ENCODE data around the gene SYT15. TPM values are rescaled to one million over a fixed set of nuclear protein-coding genes. Genes with fewer than 3 reads are reported as not detected.

Gene SYT15
- total and polyA plus RNA-seq, 2 donors (not counting 1 experiment from before 2014, with no cell fraction given) = 0.18 to 0.94 TPM

DNA sequence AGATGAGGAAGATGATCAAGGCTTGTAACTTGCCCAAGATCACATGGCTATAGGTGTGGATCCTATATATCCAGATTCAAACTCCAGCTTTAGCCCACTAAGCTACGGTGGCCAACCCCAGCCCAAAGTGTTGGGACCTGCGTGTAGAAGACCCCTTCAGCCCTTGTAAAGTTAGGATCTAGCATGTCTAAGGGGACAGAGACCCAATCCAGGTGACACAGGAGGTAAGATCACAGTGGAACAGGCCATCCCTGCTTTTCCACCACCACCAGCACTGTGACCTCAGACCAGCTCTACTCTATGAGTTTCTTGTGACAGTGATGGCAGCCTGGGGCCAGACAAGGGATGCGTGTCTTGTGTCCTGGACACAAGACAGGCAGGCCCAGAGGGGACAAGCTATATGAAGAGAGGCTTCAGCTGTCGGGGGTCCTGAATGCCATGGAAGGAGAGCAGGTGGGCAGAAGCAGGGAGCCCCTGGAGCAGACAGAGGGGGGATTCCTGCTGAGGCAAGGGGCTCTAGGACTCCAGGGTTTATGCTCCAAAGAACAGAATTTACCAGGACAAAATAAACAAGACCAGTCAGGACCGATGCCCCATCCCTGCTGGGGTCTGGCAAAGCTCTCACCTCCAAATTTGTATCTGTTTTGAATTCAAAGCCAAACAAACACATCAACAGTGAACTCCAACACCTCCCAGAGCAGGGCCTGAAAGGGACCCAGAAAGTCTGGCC lies 32.9 kb upstream of the SYT15 start:
- H3K4me1 Mint-ChIP-seq = no peaks in the 10 kb centered on the region
- 70% methylated on average over 4 of the region's 5 CpGs for WGBS (ENCODE audit: insufficient coverage)
- Histone ChIP-seq H2AFZ (ENCODE audit: insufficient read depth, low read depth, low read length, poor library complexity, severe bottlenecking) (no peak overlapping the region), H3K4me1 (ENCODE audit: control insufficient read depth in 2 of 2, insufficient read depth in 2 of 2, low read length in 2 of 2) (peaks cover 0 to 3% of the 10 kb centered on the region in 2 donors), H4K20me1 (ENCODE audit: control insufficient read depth, insufficient read depth, low read length, poor library complexity, severe bottlenecking) (no peaks in the 10 kb centered on the region), H3K9ac (ENCODE audit: low read length) (no peak overlapping the region), H3K27ac (ENCODE audit: low read length in 2 of 2) (no peak overlapping the region), H3K27me3 (replicated peaks in 1 of 4; ENCODE audit: control extremely low read depth in 1 of 4, control insufficient read depth in 3 of 4, insufficient read depth in 4 of 4, low read length in 3 of 4) (peaks cover 0 to 6% (median 3%) of the 10 kb centered on the region in 4 experiments), H3K4me3 (ENCODE audit: control extremely low read depth in 1 of 5, extremely low read depth in 1 of 5, insufficient read depth in 1 of 5, low read depth in 2 of 5, low read length in 4 of 5) (no peak overlapping the region), H3K9me3 (ENCODE audit: control extremely low read depth in 1 of 3, control insufficient read depth in 2 of 3, insufficient read depth in 1 of 3, low read length in 2 of 3) (peaks cover 0 to 3% (median 0%) of the 10 kb centered on the region in 3 donors), H3K79me2 (ENCODE audit: control insufficient read depth, insufficient read depth, low read length) (no peaks in the 10 kb centered on the region), H3K4me2 (replicated peaks; ENCODE audit: low read depth, low read length, poor library complexity, severe bottlenecking) (no peak overlapping the region), H3K36me3 (replicated peaks in 1 of 2; ENCODE audit: control extremely low read depth in 1 of 2, control insufficient read depth in 1 of 2, extremely low read depth in 1 of 2, insufficient read depth in 2 of 2, low read length in 1 of 2) (no peaks in the 10 kb centered on the region)
- ChIA-PET POLR2A (no interaction called here), CTCF (no interaction called here)
- TF ChIP-seq EZH2 (IDR thresholded peaks at IDR 0.05; ENCODE audit: borderline replicate concordance, insufficient read depth, low read depth, low read length, poor library complexity, severe bottlenecking) = no peak
- TF ChIP-seq, protein P1, sequence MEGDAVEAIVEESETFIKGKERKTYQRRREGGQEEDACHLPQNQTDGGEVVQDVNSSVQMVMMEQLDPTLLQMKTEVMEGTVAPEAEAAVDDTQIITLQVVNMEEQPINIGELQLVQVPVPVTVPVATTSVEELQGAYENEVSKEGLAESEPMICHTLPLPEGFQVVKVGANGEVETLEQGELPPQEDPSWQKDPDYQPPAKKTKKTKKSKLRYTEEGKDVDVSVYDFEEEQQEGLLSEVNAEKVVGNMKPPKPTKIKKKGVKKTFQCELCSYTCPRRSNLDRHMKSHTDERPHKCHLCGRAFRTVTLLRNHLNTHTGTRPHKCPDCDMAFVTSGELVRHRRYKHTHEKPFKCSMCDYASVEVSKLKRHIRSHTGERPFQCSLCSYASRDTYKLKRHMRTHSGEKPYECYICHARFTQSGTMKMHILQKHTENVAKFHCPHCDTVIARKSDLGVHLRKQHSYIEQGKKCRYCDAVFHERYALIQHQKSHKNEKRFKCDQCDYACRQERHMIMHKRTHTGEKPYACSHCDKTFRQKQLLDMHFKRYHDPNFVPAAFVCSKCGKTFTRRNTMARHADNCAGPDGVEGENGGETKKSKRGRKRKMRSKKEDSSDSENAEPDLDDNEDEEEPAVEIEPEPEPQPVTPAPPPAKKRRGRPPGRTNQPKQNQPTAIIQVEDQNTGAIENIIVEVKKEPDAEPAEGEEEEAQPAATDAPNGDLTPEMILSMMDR (IDR thresholded peaks at IDR 0.05) = no peak
- H3K9me3 Mint-ChIP-seq (ENCODE audit: insufficient read depth) = no peaks in the 10 kb centered on the region
- intact Hi-C loops (cut with micrococcal nuclease) = no loop called here
- no peak for ATAC-seq (ENCODE audit: low read depth)
- H3K4me3 Mint-ChIP-seq = no peak overlapping the region
- DNase-seq = no peak
- H3K27ac Mint-ChIP-seq = no peak overlapping the region
- peaks cover 29% of the 10 kb centered on the region for H3K27me3 Mint-ChIP-seq
